NCI-H2196 (cell line): Measurements from ENCODE around the gene CYP26C1.

Source experiments
- DNase-seq: peaks from one replicate; lab custom pipeline; 2025; ENCODE audit not compliant: unreplicated experiment; lab: John Stamatoyannopoulos, UW

Gene CYP26C1

GRCh38 chr10:93106631-93107072, 46.1 kb downstream of the CYP26C1 start:
- DNase-seq: no peak

- DNase-seq: no peak
Measured at GRCh38 chr10:93110472-93111146, 50.0 kb downstream of the CYP26C1 start.

- no peak for DNase-seq
Measured at GRCh38 chr10:93113042-93113441, 52.4 kb downstream of the CYP26C1 start.

GRCh38 chr10:93115661-93116383, 55.2 kb downstream of the CYP26C1 start:
- no peak for DNase-seq
